HepG2 (cell line): Measurements from ENCODE around the gene KIF24. TPM values are rescaled to one million over a fixed set of nuclear protein-coding genes. Genes with fewer than 3 reads are reported as not detected.

Source experiments
- CREM ChIP-seq, 2 experiments: sonication (generic) in 1 of 2; formaldehyde crosslinking in 1 of 2; IDR thresholded peaks; 2 replicates each; pipeline versions ENCODE4 v1.4.0 to v1.6.1; 2016 to 2020; ENCODE audit warnings: antibody characterized with exemption in 1 of 2, mild to moderate bottlenecking in 1 of 2, missing genetic modification reagents in 1 of 2
- ERF ChIP-seq: IDR thresholded peaks from 2 replicates; pipeline ENCODE4 v1.6.1; 2018; ENCODE audit warnings: missing biosample characterization, missing genetic modification reagents
- FOSL1 ChIP-seq: sonication (generic); formaldehyde crosslinking; IDR thresholded peaks from 2 replicates; pipeline ENCODE4 v1.9.0; 2021; ENCODE audit warnings: missing genetic modification reagents, borderline replicate concordance
- GATAD2A ChIP-seq: IDR thresholded peaks from 2 replicates; pipeline ENCODE4 v1.6.1; 2016
- HNRNPL ChIP-seq: fragments of 200-400 bp; formaldehyde crosslinking; IDR thresholded peaks from 2 replicates; pipeline ENCODE4 v1.6.1; 2017; ENCODE audit warnings: mild to moderate bottlenecking, low read depth, low read length
- KLF12 ChIP-seq: sonication (generic); formaldehyde crosslinking; IDR thresholded peaks from 2 replicates; pipeline ENCODE4 v1.4.0; 2020; ENCODE audit warnings: missing genetic modification reagents, borderline replicate concordance
- KMT2A ChIP-seq: sonication (generic); formaldehyde crosslinking; IDR thresholded peaks from 2 replicates; pipeline ENCODE4 v1.4.0; 2020; ENCODE audit warnings: missing genetic modification reagents
- MED13 ChIP-seq: sonication (generic); formaldehyde crosslinking; IDR thresholded peaks from 2 replicates; pipeline ENCODE4 v1.5.0; 2020; ENCODE audit warnings: missing genetic modification reagents
- NFKB2 ChIP-seq: sonication (generic); formaldehyde crosslinking; IDR thresholded peaks from 2 replicates; pipeline ENCODE4 v1.4.0; 2020; ENCODE audit warnings: missing genetic modification reagents, borderline replicate concordance
- NRL ChIP-seq: sonication (generic); formaldehyde crosslinking; IDR thresholded peaks from 2 replicates; pipeline ENCODE4 v1.5.0; 2020; ENCODE audit warnings: missing genetic modification reagents, mild to moderate bottlenecking, moderate library complexity, borderline replicate concordance
- PCBP1 ChIP-seq: fragments of 200-400 bp; formaldehyde crosslinking; IDR thresholded peaks from 2 replicates; pipeline ENCODE4 v1.6.1; 2017; ENCODE audit warnings: mild to moderate bottlenecking, low read depth, low read length, borderline replicate concordance
- RAD21 ChIP-seq: fragments of 450-650 bp; formaldehyde crosslinking; IDR thresholded peaks from 2 replicates; pipeline ENCODE4 v1.5.0; 2020; ENCODE audit warnings: mild to moderate bottlenecking
- TCF7 ChIP-seq: sonication (generic); IDR thresholded peaks from 2 replicates; pipeline ENCODE4 v1.6.1; 2016; ENCODE audit warnings: antibody characterized with exemption, low read depth
- ZC3H4 ChIP-seq: sonication (generic); formaldehyde crosslinking; IDR thresholded peaks from 2 replicates; pipeline ENCODE4 v1.4.0; 2020; ENCODE audit warnings: missing genetic modification reagents, borderline replicate concordance
- ZFP82 ChIP-seq: sonication (generic); formaldehyde crosslinking; IDR thresholded peaks from 2 replicates; pipeline ENCODE4 v1.5.1; 2020; ENCODE audit warnings: mild to moderate bottlenecking, missing genetic modification reagents, borderline replicate concordance
- ZNF160 ChIP-seq: sonication (generic); formaldehyde crosslinking; IDR thresholded peaks from 2 replicates; pipeline ENCODE4 v1.8.0; 2022; ENCODE audit warnings: mild to moderate bottlenecking, inconsistent platforms, missing genetic modification reagents
- ZNF225 ChIP-seq: sonication (generic); formaldehyde crosslinking; IDR thresholded peaks from 2 replicates; pipeline ENCODE4 v1.4.0; 2020; ENCODE audit warnings: mild to moderate bottlenecking, missing genetic modification reagents
- ZNF333 ChIP-seq: sonication (generic); formaldehyde crosslinking; IDR thresholded peaks from 2 replicates; pipeline ENCODE4 v1.4.0; 2020; ENCODE audit warnings: mild to moderate bottlenecking, missing genetic modification reagents, borderline replicate concordance
- ZNF350 ChIP-seq: sonication (generic); formaldehyde crosslinking; IDR thresholded peaks from 2 replicates; pipeline ENCODE4 v1.4.0; 2020; ENCODE audit warnings: mild to moderate bottlenecking, low read depth, missing genetic modification reagents, borderline replicate concordance
- ZNF550 ChIP-seq: sonication (generic); formaldehyde crosslinking; IDR thresholded peaks from 2 replicates; pipeline ENCODE4 v1.4.0; 2020; ENCODE audit warnings: mild to moderate bottlenecking, missing genetic modification reagents, borderline replicate concordance
- ZNF562 ChIP-seq: sonication (generic); formaldehyde crosslinking; IDR thresholded peaks from 2 replicates; pipeline ENCODE4 v1.8.0; 2022; ENCODE audit warnings: missing genetic modification reagents, borderline replicate concordance
- ZNF616 ChIP-seq: sonication (generic); formaldehyde crosslinking; IDR thresholded peaks from 2 replicates; pipeline ENCODE4 v1.5.0; 2020; ENCODE audit warnings: low read depth, mild to moderate bottlenecking, missing genetic modification reagents
- ZNF776 ChIP-seq: sonication (generic); formaldehyde crosslinking; IDR thresholded peaks from 2 replicates; pipeline ENCODE4 v1.4.0; 2020; ENCODE audit warnings: mild to moderate bottlenecking, missing genetic modification reagents
- polyA plus RNA-seq, 8 experiments: library from polyadenylated mRNA; depleted of rRNA in 3 of 8; stranded (reverse) in 7 of 8; unstranded in 1 of 8; fragments of >200 nt; fragmentation: Illumina TruSeq in 4 of 8; extraction: Trizol in 4 of 8; gene quantifications; 2 replicates each; pipeline versions ENCODE4 v1.2.1 to v1.2.3, GENCODE V29; 2011 to 2016; ENCODE audit warnings: low read depth in 4 of 8, missing spikeins in 1 of 8, mixed read lengths in 1 of 8; ENCODE audit not compliant: insufficient read depth in 1 of 8
- total RNA-seq, 5 experiments: library from RNA; depleted of rRNA; stranded (reverse); fragments of >200 nt; fragmentation: Illumina TruSeq; extraction: Trizol; gene quantifications; 2 replicates each; pipeline ENCODE4 v1.2.3, GENCODE V29; 2016; ENCODE audit warnings: low read depth in 1 of 5
- TF ChIP-seq, protein P1 (sequence below): sonication (generic); formaldehyde crosslinking; IDR thresholded peaks from 2 replicates; pipeline ENCODE4 v1.9.0; 2021; ENCODE audit warnings: missing genetic modification reagents, mild to moderate bottlenecking, borderline replicate concordance
- TF ChIP-seq, protein P2 (sequence below): sonication (generic); formaldehyde crosslinking; IDR thresholded peaks from 2 replicates; pipeline ENCODE4 v1.4.0; 2020; ENCODE audit warnings: missing genetic modification reagents, borderline replicate concordance

Gene KIF24
- total and polyA plus RNA-seq, 2 of the 13 experiments (the other 11 are each of a cell fraction or from before 2014, with no cell fraction given), result 1.1 to 3.0 TPM

DNA sequence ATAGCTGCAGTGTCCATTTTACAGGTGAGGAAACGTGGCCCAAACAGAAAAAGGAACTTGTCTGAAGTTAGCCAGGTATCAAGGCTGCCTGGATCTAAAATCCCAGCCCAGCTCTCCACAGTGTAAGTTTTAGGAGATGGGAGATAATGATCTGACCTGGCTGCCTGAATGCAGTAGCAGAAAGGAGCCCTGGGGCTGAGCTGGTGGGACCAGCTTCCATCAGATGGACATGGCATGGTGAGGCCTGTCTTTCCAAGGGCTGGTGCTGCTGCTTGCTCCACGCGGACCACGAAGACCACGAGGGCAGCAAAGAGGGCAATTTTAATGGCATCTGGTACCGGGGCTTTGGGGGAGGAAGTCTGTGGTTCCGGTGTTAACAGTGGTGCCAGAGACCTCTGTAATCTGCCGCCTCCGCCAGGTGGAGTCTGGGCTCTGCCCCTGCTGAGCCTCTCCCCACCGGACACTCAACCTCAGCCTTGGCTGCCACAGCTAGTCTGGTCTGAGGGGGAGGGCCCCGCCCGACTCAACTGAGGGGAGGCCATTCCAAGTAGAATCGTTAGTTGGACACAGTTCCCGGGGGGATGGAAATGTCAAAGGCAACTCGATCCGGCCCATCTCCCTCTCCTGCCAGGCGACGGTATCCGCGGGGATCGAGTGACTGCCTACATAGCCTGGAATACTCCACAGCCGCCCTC, 47.0 kb upstream of the KIF24 start (continued):
- TF ChIP-seq RAD21 (CRISPR knock-in tag) (peak; percentile 72; the same call in 1 of the 2 replicates), ZNF616 (CRISPR knock-in tag) (no peak), ERF (CRISPR knock-in tag) (no peak; the same call in 1 of the 2 replicates), HNRNPL (0 out of 2 replicates have a peak, but pooled peaks have one; percentile 43), MED13 (no peak), ZNF550 (no peak), ZNF776 (CRISPR knock-in tag) (no peak), ZC3H4 (CRISPR knock-in tag) (no peak), KMT2A (CRISPR knock-in tag) (peak; percentile 50), PCBP1 (0 out of 2 replicates have a peak, but pooled peaks have one; percentile 64), ZNF225 (CRISPR knock-in tag) (no peak), CREM (IDR thresholded peaks at IDR 0.05) (no peak), CREM (CRISPR knock-in tag; IDR thresholded peaks at IDR 0.05) (no peak), ZNF333 (CRISPR knock-in tag) (0 out of 2 replicates have a peak, but pooled peaks have one; percentile 14), FOSL1 (CRISPR knock-in tag) (no peak), ZFP82 (CRISPR knock-in tag) (no peak), ZNF350 (no peak), ZNF562 (CRISPR knock-in tag) (no peak), NRL (0 out of 2 replicates have a peak, but pooled peaks have one; percentile 58), KLF12 (CRISPR knock-in tag) (no peak), TCF7 (no peak), ZNF160 (CRISPR knock-in tag) (no peak), NFKB2 (CRISPR knock-in tag) (no peak), GATAD2A (no peak)
- TF ChIP-seq, protein P1, sequence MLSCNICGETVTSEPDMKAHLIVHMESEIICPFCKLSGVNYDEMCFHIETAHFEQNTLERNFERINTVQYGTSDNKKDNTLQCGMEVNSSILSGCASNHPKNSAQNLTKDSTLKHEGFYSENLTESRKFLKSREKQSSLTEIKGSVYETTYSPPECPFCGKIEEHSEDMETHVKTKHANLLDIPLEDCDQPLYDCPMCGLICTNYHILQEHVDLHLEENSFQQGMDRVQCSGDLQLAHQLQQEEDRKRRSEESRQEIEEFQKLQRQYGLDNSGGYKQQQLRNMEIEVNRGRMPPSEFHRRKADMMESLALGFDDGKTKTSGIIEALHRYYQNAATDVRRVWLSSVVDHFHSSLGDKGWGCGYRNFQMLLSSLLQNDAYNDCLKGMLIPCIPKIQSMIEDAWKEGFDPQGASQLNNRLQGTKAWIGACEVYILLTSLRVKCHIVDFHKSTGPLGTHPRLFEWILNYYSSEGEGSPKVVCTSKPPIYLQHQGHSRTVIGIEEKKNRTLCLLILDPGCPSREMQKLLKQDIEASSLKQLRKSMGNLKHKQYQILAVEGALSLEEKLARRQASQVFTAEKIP (CRISPR knock-in tag), result no peak
- TF ChIP-seq, protein P2, sequence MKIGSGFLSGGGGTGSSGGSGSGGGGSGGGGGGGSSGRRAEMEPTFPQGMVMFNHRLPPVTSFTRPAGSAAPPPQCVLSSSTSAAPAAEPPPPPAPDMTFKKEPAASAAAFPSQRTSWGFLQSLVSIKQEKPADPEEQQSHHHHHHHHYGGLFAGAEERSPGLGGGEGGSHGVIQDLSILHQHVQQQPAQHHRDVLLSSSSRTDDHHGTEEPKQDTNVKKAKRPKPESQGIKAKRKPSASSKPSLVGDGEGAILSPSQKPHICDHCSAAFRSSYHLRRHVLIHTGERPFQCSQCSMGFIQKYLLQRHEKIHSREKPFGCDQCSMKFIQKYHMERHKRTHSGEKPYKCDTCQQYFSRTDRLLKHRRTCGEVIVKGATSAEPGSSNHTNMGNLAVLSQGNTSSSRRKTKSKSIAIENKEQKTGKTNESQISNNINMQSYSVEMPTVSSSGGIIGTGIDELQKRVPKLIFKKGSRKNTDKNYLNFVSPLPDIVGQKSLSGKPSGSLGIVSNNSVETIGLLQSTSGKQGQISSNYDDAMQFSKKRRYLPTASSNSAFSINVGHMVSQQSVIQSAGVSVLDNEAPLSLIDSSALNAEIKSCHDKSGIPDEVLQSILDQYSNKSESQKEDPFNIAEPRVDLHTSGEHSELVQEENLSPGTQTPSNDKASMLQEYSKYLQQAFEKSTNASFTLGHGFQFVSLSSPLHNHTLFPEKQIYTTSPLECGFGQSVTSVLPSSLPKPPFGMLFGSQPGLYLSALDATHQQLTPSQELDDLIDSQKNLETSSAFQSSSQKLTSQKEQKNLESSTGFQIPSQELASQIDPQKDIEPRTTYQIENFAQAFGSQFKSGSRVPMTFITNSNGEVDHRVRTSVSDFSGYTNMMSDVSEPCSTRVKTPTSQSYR (CRISPR knock-in tag), result no peak
